BLaER1 treated with 17β-estradiol and CSF1 and Interleukin-3, amounts not matched to agents 10 nM and 100 nM (cell line): Measurements from ENCODE around the gene RHBDL1.
"Not testable (repeated sequence)": the region's sequence is repeated elsewhere in the genome, so short reads cannot be mapped to it uniquely, and the experiment has no call there.

Source experiments
- H3K27ac ChIP-seq, 11 experiments: shearing (Covaris generic); formaldehyde crosslinking; 2 replicates each; pipeline ENCODE4 v1.8.1; 2022
- H3K27me3 ChIP-seq, 11 experiments: shearing (Covaris generic); formaldehyde crosslinking; 2 replicates each; pipeline ENCODE4 v1.8.1; 2022
- H3K36me3 ChIP-seq, 11 experiments: shearing (Covaris generic); formaldehyde crosslinking; 2 replicates each; pipeline ENCODE4 v1.8.1; 2022
- H3K4me1 ChIP-seq, 10 experiments: shearing (Covaris generic); formaldehyde crosslinking; 2 replicates each; pipeline ENCODE4 v1.8.1; 2022
- H3K4me2 ChIP-seq, 11 experiments: shearing (Covaris generic); formaldehyde crosslinking; 2 replicates each; pipeline ENCODE4 v1.8.1; 2022
- H3K4me3 ChIP-seq, 10 experiments: shearing (Covaris generic); formaldehyde crosslinking; 2 replicates each; pipeline ENCODE4 v1.8.1; 2022
- H3K9ac ChIP-seq, 11 experiments: shearing (Covaris generic); formaldehyde crosslinking; 2 replicates each; pipeline ENCODE4 v1.8.1; 2022
- H3K9me3 ChIP-seq, 11 experiments: shearing (Covaris generic); formaldehyde crosslinking; replicated peaks in 1 of 11; 2 replicates each; pipeline ENCODE4 v1.8.1; 2022
- H4K20me1 ChIP-seq, 11 experiments: shearing (Covaris generic); formaldehyde crosslinking; 2 replicates each; pipeline ENCODE4 v1.8.1; 2022
- Cebpa-rat ChIP-seq, 11 experiments: shearing (Covaris generic); IDR thresholded peaks; 2 replicates each; pipeline ENCODE4 v1.8.1; 2022

Gene RHBDL1

GRCh38 chr16:711084-711483 lies 35.6 kb downstream of the RHBDL1 start:
- H3K9ac ChIP-seq, result peak overlapping the region in 4 of 11 experiments; percentile 12 to 23 (median 16); a peak in 3 of 22 replicates
- no peaks in the 10 kb centered on the region for H3K9me3 ChIP-seq
- peaks cover 20 to 59% (median 50%) of the 10 kb centered on the region in 10 experiments for H3K4me1 ChIP-seq
- no peak overlapping the region for H3K27ac ChIP-seq
- peaks cover 67 to 94% (median 89%) of the 10 kb centered on the region in 11 experiments for H3K27me3 ChIP-seq
- peaks cover 0 to 81% (median 52%) of the 10 kb centered on the region in 11 experiments; a peak in 19 of 22 replicates for H4K20me1 ChIP-seq
- TF ChIP-seq Cebpa-rat (IDR thresholded peaks at IDR 0.05), result no peak
- H3K4me3 ChIP-seq, result no peak overlapping the region; a peak in 1 of 20 replicates
- no peaks in the 10 kb centered on the region for H3K36me3 ChIP-seq
- peak overlapping the region in 9 of 11 experiments; percentile 25 to 82 (median 56); a peak in 16 of 22 replicates for H3K4me2 ChIP-seq

GRCh38 chr16:711548-712320 lies 36.3 kb downstream of the RHBDL1 start:
- Histone ChIP-seq H3K9me3 (no peaks in the 10 kb centered on the region), H3K36me3 (no peaks in the 10 kb centered on the region), H3K4me1 (peaks cover 27 to 59% (median 50%) of the 10 kb centered on the region in 10 experiments), H3K27ac (no peak overlapping the region), H4K20me1 (peaks cover 0 to 81% (median 52%) of the 10 kb centered on the region in 11 experiments; a peak in 19 of 22 replicates), H3K4me3 (no peak overlapping the region), H3K27me3 (peaks cover 67 to 94% (median 89%) of the 10 kb centered on the region in 11 experiments), H3K9ac (no peak overlapping the region), H3K4me2 (peak overlapping the region in 7 of 11 experiments; percentile 54 to 82 (median 62); a peak in 11 of 22 replicates)
- TF ChIP-seq Cebpa-rat (IDR thresholded peaks at IDR 0.05), result peak in 1 of 11 experiments; percentile 65; a peak in 1 of 22 replicates

GRCh38 chr16:712740-713250 lies 37.3 kb downstream of the RHBDL1 start:
- H3K9ac ChIP-seq, H3K4me2 ChIP-seq, H3K4me3 ChIP-seq, H3K27ac ChIP-seq, H3K36me3 ChIP-seq, H3K9me3 ChIP-seq: not testable (repeated sequence)
- H3K4me1 ChIP-seq, result peaks cover 32 to 66% (median 60%) of the 10 kb centered on the region in 10 experiments
- peaks cover 56 to 92% (median 86%) of the 10 kb centered on the region in 11 experiments for H3K27me3 ChIP-seq
- H4K20me1 ChIP-seq, result peaks cover 0 to 81% (median 48%) of the 10 kb centered on the region in 11 experiments; a peak in 19 of 22 replicates

GRCh38 chr16:714079-714478 lies 38.6 kb downstream of the RHBDL1 start:
- peaks cover 42 to 79% (median 73%) of the 10 kb centered on the region in 10 experiments for H3K4me1 ChIP-seq
- no peak for TF ChIP-seq Cebpa-rat (IDR thresholded peaks at IDR 0.05)
- peak overlapping the region in 2 of 10 experiments; percentile 68 to 74; a peak in 3 of 20 replicates for H3K4me3 ChIP-seq
- H3K4me2 ChIP-seq, result peak overlapping the region; percentile 91 to 100 (median 100)
- H4K20me1 ChIP-seq, result peaks cover 0 to 81% (median 58%) of the 10 kb centered on the region in 11 experiments; a peak in 19 of 22 replicates
- H3K27me3 ChIP-seq, result peaks cover 43 to 86% (median 75%) of the 10 kb centered on the region in 11 experiments
- no peaks in the 10 kb centered on the region for H3K9me3 ChIP-seq
- 0 out of 22 replicates have a peak overlapping the region, but pooled peaks of 2 of the 11 experiments have one; percentile 18 for H3K9ac ChIP-seq
- H3K27ac ChIP-seq, result no peak overlapping the region
- no peaks in the 10 kb centered on the region for H3K36me3 ChIP-seq

GRCh38 chr16:714558-715476 lies 39.3 kb downstream of the RHBDL1 start, which contains the start of gene METRN:
Gene METRN, plus strand, starts transcription at chr16:715118. Its CDS starts 172 bp downstream, at chr16:715290.
- no peak for TF ChIP-seq Cebpa-rat (IDR thresholded peaks at IDR 0.05)
- H3K36me3 ChIP-seq, result no peaks in the 10 kb centered on the region
- 0 out of 22 replicates have a peak within 1 kb of the TSS, but pooled peaks of 2 of the 11 experiments have one; percentile 5 to 7 for H3K27ac ChIP-seq
- H3K27me3 ChIP-seq, result peaks cover 36 to 79% (median 68%) of the 10 kb centered on the region in 11 experiments
- no peaks in the 10 kb centered on the region for H3K9me3 ChIP-seq
- peaks cover 49 to 81% (median 76%) of the 10 kb centered on the region in 10 experiments for H3K4me1 ChIP-seq
- peak within 1 kb of the TSS; percentile 91 to 100 (median 100) for H3K4me2 ChIP-seq
- H3K4me3 ChIP-seq, result peak within 1 kb of the TSS; percentile 58 to 75 (median 68)
- H4K20me1 ChIP-seq, result peaks cover 0 to 80% (median 56%) of the 10 kb centered on the region in 11 experiments; a peak in 19 of 22 replicates
- H3K9ac ChIP-seq, result peak within 1 kb of the TSS; percentile 17 to 80 (median 68); a peak in 19 of 22 replicates

- Histone ChIP-seq H3K27ac (0 out of 22 replicates have a peak overlapping the region, but pooled peaks of 2 of the 11 experiments have one; percentile 5 to 7), H3K9me3 (no peaks in the 10 kb centered on the region), H3K9ac (peak overlapping the region; percentile 17 to 80 (median 68); a peak in 19 of 22 replicates), H3K36me3 (no peaks in the 10 kb centered on the region), H4K20me1 (peaks cover 0 to 77% (median 48%) of the 10 kb centered on the region in 11 experiments; a peak in 18 of 22 replicates), H3K27me3 (peaks cover 28 to 71% (median 60%) of the 10 kb centered on the region in 11 experiments), H3K4me2 (peak overlapping the region; percentile 91 to 100 (median 100)), H3K4me3 (peak overlapping the region; percentile 58 to 75 (median 68)), H3K4me1 (peaks cover 55 to 81% (median 76%) of the 10 kb centered on the region in 10 experiments)
- no peak for TF ChIP-seq Cebpa-rat (IDR thresholded peaks at IDR 0.05)
Measured at GRCh38 chr16:715477-716199, 40.2 kb downstream of the RHBDL1 start.

GRCh38 chr16:716200-716568 lies 40.7 kb downstream of the RHBDL1 start:
- Histone ChIP-seq H3K9ac (peak overlapping the region in 6 of 11 experiments; percentile 23 to 80 (median 72); a peak in 9 of 22 replicates), H3K4me3 (peak overlapping the region in 9 of 10 experiments; percentile 61 to 75 (median 69); a peak in 17 of 20 replicates), H3K36me3 (no peaks in the 10 kb centered on the region), H3K4me1 (peaks cover 55 to 77% (median 73%) of the 10 kb centered on the region in 10 experiments), H3K4me2 (peak overlapping the region; percentile 91 to 100 (median 100)), H3K27ac (no peak overlapping the region), H4K20me1 (peaks cover 0 to 73% (median 43%) of the 10 kb centered on the region in 11 experiments; a peak in 18 of 22 replicates), H3K27me3 (peaks cover 22 to 65% (median 54%) of the 10 kb centered on the region in 11 experiments), H3K9me3 (no peaks in the 10 kb centered on the region)
- no peak for TF ChIP-seq Cebpa-rat (IDR thresholded peaks at IDR 0.05)
